IMR-90 (cell line): ENCODE results near the gene GGT6. TPM values are rescaled to one million over a fixed set of nuclear protein-coding genes. Genes with fewer than 3 reads are reported as not detected.

Experiments used
- ATAC-seq: fragments of 200-7000 bp; cut with Tn5 transposase; 2 replicates; pipeline ENCODE4 v1.9.1; 2020; ENCODE audit warnings: low read depth, mild to moderate bottlenecking, moderate library complexity
- BruUV-seq: library from RNA; stranded (reverse); fragments of 400-500 nt; replicated peaks from 2 replicates; lab custom pipeline; 2021; lab: Mats Ljungman, UMichigan
- CTCF ChIA-PET: fragments of 300-600 bp; formaldehyde crosslinking; extraction: SDS; loops from one replicate; lab custom pipeline; 2021; ENCODE audit warnings: antibody characterized with exemption; lab: Yijun Ruan, JAX
- POLR2A ChIA-PET: fragments of 300-600 bp; sonication (Branson Sonifier 250); formaldehyde crosslinking; loops from one replicate; lab custom pipeline; 2022; ENCODE audit warnings: antibody characterized with exemption; ENCODE audit not compliant: unreplicated experiment; lab: Charles Lee
- DNase-seq: peaks from one replicate; pipeline ENCODE4 v3.0.0; 2013
- H2AFZ ChIP-seq: replicated peaks from 2 replicates; pipeline ENCODE3; 2013; ENCODE audit warnings: low read length, mild to moderate bottlenecking; ENCODE audit not compliant: poor library complexity
- H2AK5ac ChIP-seq: 2 replicates; pipeline ENCODE4 v1.6.1; 2013; ENCODE audit warnings: low read depth, low read length, inconsistent platforms
- H2AK9ac ChIP-seq: replicated peaks from 2 replicates; pipeline ENCODE3; 2013; ENCODE audit warnings: mild to moderate bottlenecking, low read depth, low read length, moderate library complexity; ENCODE audit not compliant: poor library complexity
- H2BK120ac ChIP-seq: 2 replicates; pipeline ENCODE4 v1.6.1; 2013; ENCODE audit warnings: low read depth, low read length, inconsistent platforms
- H2BK15ac ChIP-seq: 3 replicates; pipeline ENCODE4 v1.6.1; 2013; ENCODE audit warnings: low read depth, low read length, inconsistent platforms
- H2BK20ac ChIP-seq: 2 replicates; pipeline ENCODE4 v1.6.1; 2013; ENCODE audit warnings: low read depth, mild to moderate bottlenecking, inconsistent platforms, low read length, moderate library complexity
- H2BK5ac ChIP-seq: 2 replicates; pipeline ENCODE4 v1.6.1; 2013; ENCODE audit warnings: mild to moderate bottlenecking, low read depth, low read length, inconsistent platforms; ENCODE audit not compliant: poor library complexity, severe bottlenecking
- H3K14ac ChIP-seq: replicated peaks from 2 replicates; pipeline ENCODE4 v1.6.1; 2013; ENCODE audit warnings: low read depth, low read length, inconsistent platforms
- H3K18ac ChIP-seq: 2 replicates; pipeline ENCODE4 v1.6.1; 2013; ENCODE audit warnings: low read depth, low read length, control low read depth
- H3K23ac ChIP-seq: 2 replicates; pipeline ENCODE4 v1.6.1; 2013; ENCODE audit warnings: low read depth, low read length, inconsistent platforms
- H3K27ac ChIP-seq: 2 replicates; pipeline ENCODE4 v1.5.1; 2013; ENCODE audit warnings: mild to moderate bottlenecking, control low read depth, low read length; ENCODE audit not compliant: insufficient read depth
- H3K27me3 ChIP-seq: 2 replicates; pipeline ENCODE4 v1.6.1; 2013; ENCODE audit warnings: low read length; ENCODE audit not compliant: control insufficient read depth, insufficient read depth
- H3K36me3 ChIP-seq: 2 replicates; pipeline ENCODE4 v1.6.1; 2013; ENCODE audit warnings: low read length, mixed read lengths; ENCODE audit not compliant: control insufficient read depth, insufficient read depth
- H3K4ac ChIP-seq: 2 replicates; pipeline ENCODE4 v1.6.1; 2013; ENCODE audit warnings: low read depth, low read length, inconsistent platforms
- H3K4me1 ChIP-seq: 2 replicates; pipeline ENCODE4 v1.6.1; 2013; ENCODE audit warnings: low read length, mixed read lengths; ENCODE audit not compliant: control insufficient read depth, insufficient read depth
- H3K4me2 ChIP-seq: 2 replicates; pipeline ENCODE4 v1.6.1; 2013; ENCODE audit warnings: low read depth, mild to moderate bottlenecking, control low read depth, low read length, moderate library complexity
- H3K4me3 ChIP-seq: 2 replicates; pipeline ENCODE4 v1.5.1; 2013; ENCODE audit warnings: low read depth, mild to moderate bottlenecking, control low read depth, low read length, moderate library complexity; ENCODE audit not compliant: insufficient read depth
- H3K56ac ChIP-seq: 2 replicates; pipeline ENCODE4 v1.6.1; 2013; ENCODE audit warnings: low read length, inconsistent platforms; ENCODE audit not compliant: insufficient read depth; ENCODE audit errors: extremely low read depth
- H3K79me1 ChIP-seq, 2 experiments: 2 replicates each; pipeline ENCODE4 v1.6.1; 2013; ENCODE audit warnings: low read length in 2 of 2, inconsistent platforms in 1 of 2, low read depth in 1 of 2
- H3K9ac ChIP-seq: 2 replicates; pipeline ENCODE4 v1.6.1; 2013; ENCODE audit warnings: low read depth, low read length, control low read depth
- H3K9me1 ChIP-seq: 2 replicates; pipeline ENCODE4 v1.6.1; 2013; ENCODE audit warnings: low read length, inconsistent platforms; ENCODE audit not compliant: insufficient read depth
- H3K9me3 ChIP-seq: 2 replicates; pipeline ENCODE4 v1.6.1; 2013; ENCODE audit warnings: low read length; ENCODE audit not compliant: control insufficient read depth, insufficient read depth
- H4K20me1 ChIP-seq: 2 replicates; pipeline ENCODE4 v1.6.1; 2013; ENCODE audit warnings: low read length, inconsistent platforms; ENCODE audit not compliant: insufficient read depth
- H4K5ac ChIP-seq: 2 replicates; pipeline ENCODE4 v1.6.1; 2013; ENCODE audit warnings: mild to moderate bottlenecking, low read depth, low read length, control low read depth
- H4K8ac ChIP-seq, 2 experiments: 2 replicates each; pipeline ENCODE4 v1.6.1; 2013; ENCODE audit warnings: low read depth in 2 of 2, low read length in 2 of 2, control low read depth in 1 of 2, inconsistent platforms in 1 of 2
- H4K91ac ChIP-seq: 2 replicates; pipeline ENCODE4 v1.6.1; 2013; ENCODE audit warnings: low read depth, low read length, inconsistent platforms; ENCODE audit not compliant: insufficient read depth
- CTCF ChIP-seq: conservative IDR thresholded peaks from 2 replicates; pipeline ENCODE4 v1.5.1; 2012; ENCODE audit warnings: mild to moderate bottlenecking, low read depth, low read length, improper control_type of control experiment
- FOS ChIP-seq: fragments of 150-350 bp; IDR thresholded peaks from 2 replicates; pipeline ENCODE4 v1.6.1; 2016; ENCODE audit warnings: low read depth, low read length
- MAZ ChIP-seq: IDR thresholded peaks from 2 replicates; pipeline ENCODE4 v1.6.1; 2012; ENCODE audit warnings: low read depth, mild to moderate bottlenecking, low read length, improper control_type of control experiment, moderate library complexity, borderline replicate concordance
- RCOR1 ChIP-seq: IDR thresholded peaks from 2 replicates; pipeline ENCODE4 v1.6.1; 2012; ENCODE audit warnings: mild to moderate bottlenecking, low read length, improper control_type of control experiment; ENCODE audit not compliant: insufficient replicate concordance
- SMC3 ChIP-seq: fragments of 150-350 bp; IDR thresholded peaks from 2 replicates; pipeline ENCODE4 v1.6.1; 2016; ENCODE audit warnings: low read depth, mild to moderate bottlenecking, antibody characterized with exemption, low read length, moderate library complexity
- USF2 ChIP-seq: fragments of 150-350 bp; IDR thresholded peaks from 2 replicates; pipeline ENCODE4 v1.6.1; 2017; ENCODE audit warnings: mild to moderate bottlenecking, antibody characterized with exemption, low read length, low read depth
- WGBS, 2 experiments: methylation state at CpG; one replicate each; pipeline versions ENCODE4 v1.1.5 to v1.1.7; 2013; ENCODE audit warnings: missing lambda C conversion rate in 2 of 2; ENCODE audit not compliant: insufficient read length in 1 of 2; ENCODE audit errors: extremely low coverage in 2 of 2; 5-methylcytosine and 5-hydroxymethylcytosine counted together
- dilution Hi-C: fragments of 300-500 bp; cut with HindIII; formaldehyde crosslinking; loops from one replicate; pipeline ENCODE4 v1.14.3; 2018; ENCODE audit warnings: low sequenced_read_pairs; ENCODE audit not compliant: unreplicated experiment
- in situ Hi-C: fragments of 300-500 bp; cut with MboI; formaldehyde crosslinking; loops from 3 replicates; pipeline ENCODE4 v1.14.3; 2019; ENCODE audit warnings: low sequenced_read_pairs, inconsistent platforms, mixed read lengths
- intact Hi-C: fragments of 100-400 bp; cut with micrococcal nuclease; formaldehyde crosslinking; loops from 2 replicates; pipeline ENCODE4 v1.10.0; 2022
- polyA plus RNA-seq, 3 experiments: library from polyadenylated mRNA; depleted of rRNA; stranded (reverse); fragments of >200 nt; gene quantifications; 2 replicates each; pipeline ENCODE4 v1.2.3, GENCODE V29; 2012; ENCODE audit warnings: low replicate concordance in 1 of 3
- total RNA-seq: library from RNA; depleted of rRNA; stranded (reverse); fragments of >200 nt; gene quantifications from 2 replicates; pipeline ENCODE4 v1.2.3, GENCODE V29; 2012

Gene GGT6
- total and polyA plus RNA-seq, 2 of the 4 experiments (the other 2 are of a cell fraction) = not detected

- Histone ChIP-seq H3K4me1 (peaks cover 6% of the 10 kb centered on the region), H2AFZ (peak overlapping the region; percentile 41), H3K9me1 (0 out of 2 replicates have a peak, but pooled peaks cover 3% of the 10 kb centered on the region), H3K4me2 (no peak overlapping the region), H4K91ac (no peak overlapping the region), H3K23ac (no peak overlapping the region), H2BK20ac (no peak overlapping the region), H4K8ac (no peak overlapping the region), H3K18ac (no peak overlapping the region), H2BK15ac (no peak overlapping the region), H3K14ac (no peak overlapping the region), H3K9ac (no peak overlapping the region), H3K56ac (no peak overlapping the region), H3K27me3 (peaks cover 22% of the 10 kb centered on the region; the same call in 1 of the 2 replicates), H3K79me1 (no peaks in the 10 kb centered on the region), H3K27ac (no peak overlapping the region), H2AK5ac (no peak overlapping the region), H2BK5ac (no peak overlapping the region), H3K9me3 (peaks cover 2% of the 10 kb centered on the region; the same call in 1 of the 2 replicates), H2BK120ac (no peak overlapping the region), H2AK9ac (no peak overlapping the region), H3K36me3 (no peaks in the 10 kb centered on the region), H3K4ac (no peak overlapping the region), H3K4me3 (no peak overlapping the region), H4K5ac (no peak overlapping the region), H4K20me1 (no peaks in the 10 kb centered on the region)
- in situ Hi-C loops (no loop called here), dilution Hi-C loops (no loop called here), intact Hi-C loops (no loop called here)
- DNase-seq = no peak
- ChIA-PET POLR2A (no interaction called here), CTCF (no interaction called here)
- no peak for TF ChIP-seq MAZ
- TF ChIP-seq USF2 = no peak
- no peak for TF ChIP-seq SMC3
- TF ChIP-seq FOS = no peak
- TF ChIP-seq RCOR1 = no peak
- no peak for TF ChIP-seq CTCF
- BruUV-seq = no TSS peak
- 100% methylated on average over 2 of the region's 7 CpGs; no CpG with 5 or more reads in 1 of the 2 experiments for WGBS, 2 experiments
- no peak for ATAC-seq
Measured at GRCh38 chr17:4514206-4514605, 46.2 kb downstream of the GGT6 start.
